K562 (cell line): ENCODE data around the gene MYL4. TPM values are rescaled to one million over a fixed set of nuclear protein-coding genes. Genes with fewer than 3 reads are reported as not detected.
A peak's percentile ranks its signal among the peaks of the same experiment; 100 is the strongest.

ENCODE experiments used
- ARID2 ChIP-seq: fragments of 450-650 bp; IDR thresholded peaks from 2 replicates; pipeline ENCODE4 v1.6.1; 2017; ENCODE audit warnings: antibody characterized with exemption, mild to moderate bottlenecking
- CBX1 ChIP-seq: sonication (generic); IDR thresholded peaks from 2 replicates; pipeline ENCODE4 v1.6.1; 2016; ENCODE audit warnings: antibody characterized with exemption, low read depth, mild to moderate bottlenecking
- CHAMP1 ChIP-seq: fragments of 450-650 bp; IDR thresholded peaks from 2 replicates; pipeline ENCODE4 v1.6.1; 2016; ENCODE audit warnings: mild to moderate bottlenecking
- CREB3L1 ChIP-seq: fragments of 450-650 bp; IDR thresholded peaks from 2 replicates; pipeline ENCODE4 v1.6.1; 2014; ENCODE audit warnings: low read depth, mild to moderate bottlenecking, moderate library complexity, borderline replicate concordance
- E4F1 ChIP-seq: fragments of 250-450 bp; sonication (Bioruptor Pico); IDR thresholded peaks from 2 replicates; pipeline ENCODE4 v1.5.0; 2021; ENCODE audit warnings: mild to moderate bottlenecking, borderline replicate concordance
- GTF2F1 ChIP-seq: IDR thresholded peaks from 2 replicates; pipeline ENCODE4 v1.6.1; 2011; ENCODE audit warnings: low read depth, low read length, improper control_type of control experiment
- HMGXB4 ChIP-seq: sonication (generic); formaldehyde crosslinking; IDR thresholded peaks from 2 replicates; pipeline ENCODE4 v1.8.1; 2023; ENCODE audit warnings: mild to moderate bottlenecking, missing genetic modification reagents
- KLF10 ChIP-seq: fragments of 250-450 bp; sonication (Bioruptor Pico); IDR thresholded peaks from 2 replicates; pipeline ENCODE4 v1.6.1; 2021; ENCODE audit warnings: matching md5 sums
- RBM22 ChIP-seq: fragments of 200-400 bp; formaldehyde crosslinking; IDR thresholded peaks from 2 replicates; pipeline ENCODE4 v1.6.1; 2018; ENCODE audit warnings: low read length, low read depth; ENCODE audit not compliant: poor library complexity, severe bottlenecking
- SMARCE1 ChIP-seq: fragments of 450-650 bp; IDR thresholded peaks from 2 replicates; pipeline ENCODE4 v1.7.1; 2016; ENCODE audit warnings: mild to moderate bottlenecking
- SNIP1 ChIP-seq: fragments of 450-650 bp; IDR thresholded peaks from 2 replicates; pipeline ENCODE4 v1.7.1; 2017; ENCODE audit warnings: low read depth, mild to moderate bottlenecking
- TRIM25 ChIP-seq: fragments of 450-650 bp; IDR thresholded peaks from 2 replicates; pipeline ENCODE4 v1.7.0; 2016; ENCODE audit warnings: borderline replicate concordance
- ZFPM2 ChIP-seq: fragments of 250-450 bp; sonication (Bioruptor Pico); IDR thresholded peaks from 2 replicates; pipeline ENCODE4 v1.5.1; 2022; ENCODE audit warnings: mild to moderate bottlenecking
- ZNF146 ChIP-seq: IDR thresholded peaks from one replicate; pipeline ENCODE4 v1.6.1; 2018; ENCODE audit warnings: missing compliant biosample characterization; ENCODE audit not compliant: unreplicated experiment
- ZNF212 ChIP-seq: fragments of 450-650 bp; formaldehyde crosslinking; IDR thresholded peaks from 2 replicates; pipeline ENCODE4 v1.4.0; 2020; ENCODE audit warnings: mild to moderate bottlenecking
- ZNF699 ChIP-seq: fragments of 250-450 bp; sonication (Bioruptor Pico); IDR thresholded peaks from 2 replicates; pipeline ENCODE4 v1.8.0; 2021; ENCODE audit warnings: mild to moderate bottlenecking, moderate library complexity; ENCODE audit not compliant: insufficient replicate concordance
- ZNF717 ChIP-seq: fragments of 250-450 bp; sonication (Bioruptor Pico); IDR thresholded peaks from 2 replicates; pipeline ENCODE4 v1.5.0; 2021
- ZNF780A ChIP-seq: fragments of 250-450 bp; sonication (Bioruptor Pico); IDR thresholded peaks from 2 replicates; pipeline ENCODE4 v1.5.0; 2021; ENCODE audit warnings: mild to moderate bottlenecking
- polyA plus RNA-seq, 8 experiments: library from polyadenylated mRNA; depleted of rRNA in 4 of 8; stranded (reverse) in 5 of 8; unstranded in 3 of 8; fragments of >200 nt; fragmentation: Nextera tagmentation in 2 of 8; fragmentation: Illumina TruSeq in 1 of 8; extraction: Ambion mirVana in 2 of 8; extraction: Trizol in 1 of 8; gene quantifications; 2 replicates each; pipeline versions ENCODE4 v1.2.1 to v1.2.3, GENCODE V29; 2011 to 2014; ENCODE audit warnings: inconsistent platforms in 1 of 8, missing spikeins in 1 of 8
- total RNA-seq, 7 experiments: library from RNA; depleted of rRNA in 6 of 7; stranded (reverse); fragments of >200 nt in 6 of 7; fragmentation: Illumina TruSeq in 2 of 7; extraction: Trizol in 2 of 7; gene quantifications; 2 replicates each; pipeline versions ENCODE4 v1.2.1 to v1.2.3, GENCODE V29; 2011 to 2021; ENCODE audit warnings: low replicate concordance in 1 of 7

MYL4 gene
- total and polyA plus RNA-seq, 9 of the 15 experiments (the other 6 are each of a cell fraction or from before 2014, with no cell fraction given) = 117 to 423 (median 221) TPM

GRCh38 chr17:47188876-47189731 lies 20.0 kb upstream of the MYL4 start, which contains the start of gene CDC27 (continued):
- no peak for TF ChIP-seq ZNF699 (CRISPR knock-in tag)
- peak; percentile 96 for TF ChIP-seq CREB3L1
- TF ChIP-seq TRIM25 = no peak
- no peak; the same call in 1 of the 2 replicates for TF ChIP-seq HMGXB4 (CRISPR knock-in tag)
- TF ChIP-seq KLF10 (CRISPR knock-in tag) = no peak
- peak; percentile 61; the same call in 1 of the 2 replicates for TF ChIP-seq ARID2
- TF ChIP-seq SMARCE1 = peak; percentile 8; the same call in 1 of the 2 replicates
- no peak for TF ChIP-seq ZFPM2 (CRISPR knock-in tag)
- no peak for TF ChIP-seq RBM22
- no peak for TF ChIP-seq SNIP1
- TF ChIP-seq CHAMP1 = no peak; the same call in 1 of the 2 replicates
- no peak for TF ChIP-seq ZNF780A (CRISPR knock-in tag)
- peak; percentile 85; the same call in 1 of the 2 replicates for TF ChIP-seq CBX1
- TF ChIP-seq ZNF146 (CRISPR knock-in tag) = no peak
- no peak for TF ChIP-seq ZNF212
- TF ChIP-seq E4F1 (CRISPR knock-in tag) = no peak
- TF ChIP-seq ZNF717 = no peak
- TF ChIP-seq GTF2F1 = 0 out of 2 replicates have a peak, but pooled peaks have one; percentile 54
